Mesodermal cell (in vitro differentiated cells): Measurements from ENCODE around the gene FRYL. TPM values are rescaled to one million over a fixed set of nuclear protein-coding genes. Genes with fewer than 3 reads are reported as not detected.
"Not testable (repeated sequence)": the region's sequence is repeated elsewhere in the genome, so short reads cannot be mapped to it uniquely, and the experiment has no call there.

Source experiments
- H3K27ac ChIP-seq: 2 replicates; pipeline ENCODE4 v1.7.0; 2013; ENCODE audit warnings: mild to moderate bottlenecking, low read depth, low read length, moderate library complexity; ENCODE audit not compliant: severe bottlenecking
- H3K36me3 ChIP-seq: 2 replicates; pipeline ENCODE4 v1.7.1; 2013; ENCODE audit warnings: mild to moderate bottlenecking, low read length, moderate library complexity; ENCODE audit not compliant: control insufficient read depth, insufficient read depth
- H3K4me1 ChIP-seq: one replicate; pipeline ENCODE4 v1.7.1; 2013; ENCODE audit warnings: mild to moderate bottlenecking, low read length; ENCODE audit not compliant: insufficient read depth, control insufficient read depth, poor library complexity, severe bottlenecking
- H3K4me3 ChIP-seq: 2 replicates; pipeline ENCODE4 v1.7.0; 2013; ENCODE audit warnings: low read length, control low read depth, mild to moderate bottlenecking; ENCODE audit not compliant: insufficient read depth, poor library complexity, severe bottlenecking; ENCODE audit errors: extremely low read depth
- H3K9me3 ChIP-seq: 2 replicates; pipeline ENCODE4 v1.7.1; 2013; ENCODE audit warnings: mild to moderate bottlenecking, low read length, moderate library complexity; ENCODE audit not compliant: control insufficient read depth
- WGBS, 2 experiments: methylation state at CpG; one replicate each; pipeline ENCODE4 v1.1.5; 2013; ENCODE audit warnings: missing lambda C conversion rate in 2 of 2; ENCODE audit not compliant: insufficient coverage in 2 of 2; 5-methylcytosine and 5-hydroxymethylcytosine counted together
- polyA plus RNA-seq, 2 experiments: library from polyadenylated mRNA; stranded (reverse); fragments of 50-300 nt; gene quantifications; one replicate each; pipeline ENCODE4 v1.2.3, GENCODE V29; 2013

FRYL gene
- polyA plus RNA-seq (2013, experiment 1 of 2) = 28.7 TPM
- 30.0 TPM for polyA plus RNA-seq (2013, experiment 2 of 2)

DNA sequence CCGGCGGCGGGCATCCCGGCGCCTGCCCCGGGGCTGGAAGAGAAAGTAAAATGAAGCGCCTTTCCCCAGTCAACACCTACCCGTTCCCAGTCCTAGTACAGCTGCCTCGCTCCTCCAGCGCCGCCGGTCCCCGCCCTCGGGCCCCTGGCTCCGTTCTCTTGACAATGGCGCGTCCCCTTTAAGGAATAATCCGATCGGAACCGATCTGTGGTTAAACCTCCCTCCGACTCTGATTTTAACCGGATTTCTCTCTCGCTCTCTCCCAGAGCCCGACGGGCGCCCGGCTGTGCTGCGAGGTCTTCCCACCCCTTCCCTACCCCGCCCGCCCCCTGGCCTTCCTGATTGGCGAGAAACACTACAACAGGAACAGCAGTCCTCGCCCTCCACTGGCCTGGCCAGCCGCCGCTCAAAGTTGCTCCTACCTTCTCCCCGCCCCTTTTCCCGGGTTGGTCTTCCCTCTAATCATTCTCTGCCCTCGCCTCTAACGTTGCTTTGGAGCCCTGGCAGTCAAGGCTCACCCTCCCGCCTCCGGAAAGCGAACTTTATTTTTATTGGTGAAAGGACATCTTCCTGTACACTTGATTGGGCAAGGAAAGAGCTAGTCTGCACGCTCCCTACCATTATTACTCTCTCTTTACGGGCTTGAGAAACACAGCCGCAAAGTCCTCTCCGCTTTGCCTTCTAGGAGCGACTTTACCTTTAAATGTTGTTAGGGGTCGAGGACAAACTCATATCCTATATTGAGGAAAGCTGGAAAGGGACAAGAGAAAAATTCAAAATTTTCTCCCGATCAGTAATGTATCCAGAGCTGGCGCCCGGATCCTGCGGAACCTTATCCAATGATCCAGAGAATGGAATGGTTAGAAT, at the start of gene FRYL:
Gene FRYL, minus strand, starts transcription at position 282 of the 867 bp plus-strand sequence. CDS start 145,869 bp downstream, outside the sequence.
- no peaks in the 10 kb centered on the region for H3K9me3 ChIP-seq
- peaks cover 25% of the 10 kb centered on the region for H3K4me1 ChIP-seq
- H3K4me3 ChIP-seq = peak within 1 kb of the TSS; percentile 90
- WGBS, 2 experiments = 0 to 1% methylated on average over 28 to 31 of the region's 51 CpGs
- H3K36me3 ChIP-seq = no peaks in the 10 kb centered on the region
- H3K27ac ChIP-seq = peak within 1 kb of the TSS; percentile 93

DNA sequence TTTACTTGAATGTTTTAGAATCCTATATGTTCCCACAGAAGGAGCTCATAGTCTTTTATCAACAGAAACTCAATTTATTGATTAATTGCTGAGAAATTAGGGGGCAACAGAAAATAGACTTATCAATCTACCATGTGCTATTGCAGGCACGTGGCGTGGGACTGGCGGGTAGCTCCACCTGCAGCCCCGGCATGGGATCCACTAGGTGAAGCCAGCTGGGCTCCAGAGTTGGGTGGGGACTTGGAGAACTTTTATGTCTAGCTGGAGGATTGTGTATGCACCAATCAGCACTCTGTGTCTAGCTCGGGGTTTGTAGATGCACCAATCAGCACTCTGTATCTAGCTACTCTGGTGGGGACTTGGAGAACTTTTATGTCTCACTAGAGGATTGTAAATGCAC, 47.5 kb upstream of the FRYL start:
- Histone ChIP-seq H3K4me1 (no peaks in the 10 kb centered on the region), H3K27ac (no peak overlapping the region), H3K9me3 (no peaks in the 10 kb centered on the region), H3K36me3 (peaks cover 2% of the 10 kb centered on the region), H3K4me3 (no peak overlapping the region)
- WGBS, 2 experiments = 100% methylated on average over 3 of the region's 5 CpGs; no CpG with 5 or more reads in 1 of the 2 experiments

DNA sequence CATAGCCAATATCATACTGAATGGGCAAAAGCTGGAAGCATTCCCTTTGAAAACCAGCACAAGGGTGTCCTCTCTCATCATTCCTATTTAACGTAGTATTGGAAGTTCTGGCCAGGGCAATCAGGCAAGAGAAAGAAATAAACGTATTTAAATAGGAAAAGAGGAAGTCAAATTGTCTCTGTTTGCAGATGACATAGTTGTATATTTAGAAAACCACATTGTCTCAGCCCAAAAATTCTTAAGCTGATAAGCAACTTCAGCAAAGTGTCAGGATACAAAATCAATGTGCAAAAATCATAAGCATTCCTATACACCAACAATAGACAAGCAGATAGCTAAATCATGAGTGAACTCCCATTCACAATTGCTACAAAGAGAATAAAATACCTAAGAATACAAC, 41.4 kb upstream of the FRYL start:
- not testable (repeated sequence) for H3K36me3 ChIP-seq, H3K9me3 ChIP-seq, H3K4me3 ChIP-seq, H3K4me1 ChIP-seq, H3K27ac ChIP-seq
- WGBS, 2 experiments = 65% methylated on average over 2 of the region's 2 CpGs; no CpG with 5 or more reads in 1 of the 2 experiments

DNA sequence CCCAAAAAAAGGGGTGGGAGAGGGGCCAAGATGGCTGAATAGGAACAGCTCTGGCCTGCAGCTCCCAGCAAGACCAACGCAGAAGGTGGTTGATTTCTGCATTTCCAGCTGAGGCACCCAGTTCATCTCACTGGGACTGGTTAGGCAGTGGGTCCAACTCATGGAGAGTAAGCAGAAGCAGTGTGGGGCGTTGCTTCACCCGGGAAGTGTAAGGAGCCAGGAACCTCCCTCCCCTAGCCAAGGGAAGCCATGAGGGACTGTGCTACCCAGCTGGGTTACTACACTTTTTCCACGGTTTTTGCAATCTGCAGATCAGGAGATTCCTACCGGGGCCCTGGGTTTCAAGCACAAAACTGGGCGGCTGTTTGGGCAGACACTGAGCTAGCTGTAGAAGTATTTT, 36.9 kb upstream of the FRYL start:
- Histone ChIP-seq H3K9me3 (no peaks in the 10 kb centered on the region), H3K36me3 (no peaks in the 10 kb centered on the region), H3K4me3 (no peak overlapping the region), H3K27ac (no peak overlapping the region), H3K4me1 (no peaks in the 10 kb centered on the region)
- WGBS, 2 experiments = 89 to 99% methylated on average over 4 to 5 of the region's 6 CpGs

DNA sequence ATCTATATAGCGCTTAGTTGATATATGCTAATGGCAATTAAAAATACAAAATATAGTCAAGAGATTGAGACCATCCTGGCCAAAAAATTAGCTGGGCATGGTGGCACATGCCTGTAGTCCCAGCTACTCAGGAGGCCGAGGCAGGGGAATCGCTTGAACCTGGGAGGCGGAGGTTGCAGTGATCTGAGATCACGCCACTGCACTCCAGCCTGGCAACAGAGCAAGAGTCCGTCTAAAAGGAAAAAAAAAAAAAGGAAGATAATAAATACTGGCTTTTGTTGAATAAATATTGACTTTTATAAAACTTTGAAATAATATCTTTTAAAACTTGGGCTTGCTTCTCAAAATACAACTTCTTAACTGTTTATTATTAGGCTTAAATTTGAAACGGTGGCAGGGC, 36.2 kb upstream of the FRYL start:
- not testable (repeated sequence) for H3K36me3 ChIP-seq, H3K4me1 ChIP-seq, H3K4me3 ChIP-seq, H3K27ac ChIP-seq, H3K9me3 ChIP-seq
- 91 to 95% methylated on average over 4 of the region's 7 CpGs for WGBS, 2 experiments

DNA sequence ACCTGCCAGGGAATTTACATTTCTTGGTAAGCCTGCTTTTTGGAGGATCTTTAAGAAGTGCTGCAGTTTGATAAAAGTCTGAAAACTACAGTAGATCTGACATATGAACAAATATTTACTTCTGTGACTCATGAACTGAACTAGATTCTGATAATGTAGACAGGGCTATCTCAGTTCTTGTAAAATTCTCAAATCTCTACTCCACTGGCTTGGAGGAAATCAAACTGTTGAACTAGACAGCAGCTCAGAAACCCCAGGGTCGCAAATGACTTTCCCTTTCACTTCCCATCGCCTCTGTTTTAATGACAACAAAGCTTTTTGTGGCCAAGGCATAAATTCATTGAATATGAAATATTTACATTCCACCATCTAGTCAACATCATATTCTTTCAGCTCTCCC, 35.4 kb upstream of the FRYL start:
- no peaks in the 10 kb centered on the region for H3K9me3 ChIP-seq
- H3K4me3 ChIP-seq = no peak overlapping the region
- H3K36me3 ChIP-seq = no peaks in the 10 kb centered on the region
- no peaks in the 10 kb centered on the region for H3K4me1 ChIP-seq
- WGBS, 2 experiments = no CpG with 5 or more reads among the region's 2 CpGs
- H3K27ac ChIP-seq = no peak overlapping the region

DNA sequence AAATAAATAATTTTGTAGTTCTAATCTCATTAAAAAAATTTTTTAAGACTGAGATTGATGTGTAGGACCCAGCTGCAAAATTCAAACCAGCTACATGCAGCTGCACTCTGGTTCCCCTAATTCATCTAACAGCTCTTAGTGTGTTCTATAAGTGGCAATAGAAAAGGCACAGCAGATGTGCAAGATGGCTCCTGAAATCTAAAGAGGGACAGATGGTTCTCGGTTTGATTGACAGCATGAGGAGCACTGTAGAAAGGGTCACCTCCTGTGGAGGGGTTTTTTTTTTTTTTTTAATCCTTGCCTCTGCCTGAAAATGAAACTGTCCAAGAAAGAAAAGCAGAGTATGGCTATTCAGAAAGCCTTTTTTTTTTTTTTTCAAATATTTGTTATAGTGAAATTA, 33.9 kb upstream of the FRYL start:
- WGBS, 2 experiments = 80 to 100% methylated on average over 1 of the region's 1 CpG
- Histone ChIP-seq H3K36me3 (no peaks in the 10 kb centered on the region), H3K9me3 (no peaks in the 10 kb centered on the region), H3K27ac (no peak overlapping the region), H3K4me1 (no peaks in the 10 kb centered on the region), H3K4me3 (no peak overlapping the region)

DNA sequence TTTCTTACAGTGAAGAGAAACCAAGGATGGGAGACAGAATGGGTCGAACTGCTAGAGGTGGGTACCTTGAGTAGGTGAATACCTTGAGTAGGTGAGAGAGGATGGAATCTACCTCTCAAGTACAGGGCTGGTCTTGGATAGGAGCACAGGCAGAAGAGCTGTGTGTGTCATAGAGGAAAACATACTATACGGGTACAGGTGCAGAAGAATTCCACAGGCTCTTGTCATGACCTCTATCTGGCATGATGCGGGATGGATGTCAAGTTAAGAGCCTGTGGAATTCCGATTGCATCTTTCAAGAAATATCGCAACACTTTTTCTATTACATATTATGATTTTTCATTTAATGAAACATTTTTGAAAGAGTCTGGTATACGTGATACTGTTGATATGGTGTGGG, 32.8 kb upstream of the FRYL start:
- H3K36me3 ChIP-seq = no peaks in the 10 kb centered on the region
- no peaks in the 10 kb centered on the region for H3K4me1 ChIP-seq
- no peak overlapping the region for H3K4me3 ChIP-seq
- 49 to 94% methylated on average over 2 to 3 of the region's 6 CpGs for WGBS, 2 experiments
- no peaks in the 10 kb centered on the region for H3K9me3 ChIP-seq
- H3K27ac ChIP-seq = no peak overlapping the region

DNA sequence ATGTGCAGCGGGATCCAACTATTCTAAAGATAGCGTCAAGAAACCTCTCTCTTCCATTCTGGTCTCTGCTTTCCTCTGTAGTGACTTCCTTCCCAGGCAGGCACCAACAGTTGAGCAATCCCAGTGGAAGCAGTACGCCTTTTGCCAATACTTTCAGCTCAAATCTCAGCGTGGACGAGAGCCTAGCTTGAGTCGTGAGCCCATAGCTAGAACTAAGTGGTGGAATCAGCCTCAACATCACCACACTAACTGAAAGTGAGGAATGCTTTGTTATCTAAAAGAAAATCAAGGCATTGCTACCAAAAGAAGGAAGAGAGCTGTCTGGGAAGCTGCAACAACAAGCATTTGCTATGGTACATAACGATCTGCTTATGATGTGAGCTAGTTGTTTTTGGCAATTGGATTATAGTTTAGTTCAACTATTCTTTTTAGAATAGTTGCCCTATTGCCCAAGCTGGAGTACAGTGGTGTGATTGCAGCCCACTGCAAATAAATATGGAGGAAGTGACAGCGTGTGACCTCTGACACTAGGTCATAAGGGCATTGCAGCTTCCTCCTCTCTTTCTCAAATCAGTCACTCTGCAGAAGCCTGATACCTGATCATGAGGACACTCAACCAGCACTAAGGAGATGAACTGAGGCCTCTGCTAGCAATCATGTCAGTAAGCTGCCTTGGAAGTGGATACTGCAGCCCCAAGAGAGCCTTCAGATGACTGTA, 24.7 kb upstream of the FRYL start:
- no peak overlapping the region for H3K27ac ChIP-seq
- WGBS, 2 experiments = 96 to 97% methylated on average over 4 to 6 of the region's 8 CpGs
- H3K36me3 ChIP-seq = no peaks in the 10 kb centered on the region
- no peak overlapping the region for H3K4me3 ChIP-seq
- no peaks in the 10 kb centered on the region for H3K4me1 ChIP-seq
- no peaks in the 10 kb centered on the region for H3K9me3 ChIP-seq

DNA sequence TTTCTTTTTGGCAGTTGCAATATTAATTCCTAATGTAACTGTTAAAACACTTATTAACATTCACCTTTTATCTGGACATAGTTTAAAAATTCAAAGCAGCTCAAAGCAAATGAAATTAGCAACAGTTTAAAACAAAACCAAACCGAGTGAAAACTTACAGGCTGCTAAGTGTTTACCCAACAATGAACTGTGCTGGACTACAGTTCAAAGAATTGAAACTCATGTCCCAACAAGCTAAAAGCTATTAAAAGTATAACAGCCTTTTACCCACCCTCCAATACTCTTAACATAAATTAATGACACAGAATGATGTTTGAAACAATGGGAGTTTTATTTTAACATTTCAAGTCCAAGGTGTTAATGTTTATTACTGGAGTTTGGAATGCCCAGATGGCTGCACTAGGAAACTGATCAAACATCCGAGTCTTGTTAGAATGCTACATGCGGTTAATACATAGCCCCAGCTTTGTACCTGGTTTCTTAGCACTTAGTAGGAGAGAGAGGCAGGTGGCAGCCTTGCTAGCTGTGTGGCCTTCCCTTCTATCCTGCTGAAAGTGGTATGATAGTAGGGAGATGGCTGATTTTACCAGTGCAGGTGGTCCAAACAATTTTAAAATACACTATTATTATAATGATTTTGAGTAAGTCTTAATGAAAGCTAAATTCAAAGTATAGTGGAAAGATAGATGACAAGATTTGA, 21.1 kb upstream of the FRYL start:
- Histone ChIP-seq H3K27ac (no peak overlapping the region), H3K4me3 (no peak overlapping the region), H3K36me3 (no peaks in the 10 kb centered on the region), H3K4me1 (no peaks in the 10 kb centered on the region), H3K9me3 (no peaks in the 10 kb centered on the region)
- WGBS, 2 experiments = 90 to 100% methylated on average over 1 to 3 of the region's 3 CpGs
